Muscle of leg (tissue), 11 donors: Measurements from ENCODE around the gene DSCAML1. TPM values are rescaled to one million over a fixed set of nuclear protein-coding genes. Genes with fewer than 3 reads are reported as not detected.

Source experiments
- DNase-seq: peaks from one replicate; pipeline ENCODE4 v3.0.0; 2013
- H3K27ac ChIP-seq: one replicate; pipeline ENCODE4 v1.5.1; 2013; ENCODE audit warnings: mild to moderate bottlenecking, low read length, control low read depth
- H3K27me3 ChIP-seq: one replicate; pipeline ENCODE4 v1.6.1; 2013; ENCODE audit warnings: low read length; ENCODE audit not compliant: control insufficient read depth, insufficient read depth
- H3K36me3 ChIP-seq: one replicate; pipeline ENCODE4 v1.6.1; 2013; ENCODE audit warnings: low read length; ENCODE audit not compliant: control insufficient read depth, insufficient read depth
- H3K4me1 ChIP-seq: one replicate; pipeline ENCODE4 v1.6.1; 2013; ENCODE audit warnings: low read length; ENCODE audit not compliant: control insufficient read depth, insufficient read depth
- H3K4me3 ChIP-seq: one replicate; pipeline ENCODE4 v1.5.1; 2013; ENCODE audit warnings: low read length, control low read depth
- H3K9me3 ChIP-seq: replicated peaks from 2 replicates; pipeline ENCODE4 v1.6.1; 2013; ENCODE audit warnings: low read depth, low read length; ENCODE audit not compliant: control insufficient read depth
- WGBS: methylation state at CpG from one replicate; pipeline ENCODE4 v1.1.5; 2013; ENCODE audit warnings: missing lambda C conversion rate; ENCODE audit not compliant: insufficient coverage; 5-methylcytosine and 5-hydroxymethylcytosine counted together
- polyA plus RNA-seq, 8 donors: library from polyadenylated mRNA; unstranded; fragments of 120-200 nt; gene quantifications; one replicate each; pipeline versions ENCODE4 v1.2.1 to v1.2.3, GENCODE V29; 2013; ENCODE audit warnings: inconsistent platforms in 1 of 8, low replicate concordance in 1 of 8; ENCODE audit not compliant: insufficient read length in 8 of 8, insufficient read depth in 1 of 8
- total RNA-seq: library from RNA; stranded (reverse); fragments of 120-200 nt; gene quantifications from one replicate; pipeline ENCODE4 v1.2.4, GENCODE V29; 2013

Gene DSCAML1
- total and polyA plus RNA-seq, 9 donors = 0.28 to 0.80 (median 0.60) TPM

DNA sequence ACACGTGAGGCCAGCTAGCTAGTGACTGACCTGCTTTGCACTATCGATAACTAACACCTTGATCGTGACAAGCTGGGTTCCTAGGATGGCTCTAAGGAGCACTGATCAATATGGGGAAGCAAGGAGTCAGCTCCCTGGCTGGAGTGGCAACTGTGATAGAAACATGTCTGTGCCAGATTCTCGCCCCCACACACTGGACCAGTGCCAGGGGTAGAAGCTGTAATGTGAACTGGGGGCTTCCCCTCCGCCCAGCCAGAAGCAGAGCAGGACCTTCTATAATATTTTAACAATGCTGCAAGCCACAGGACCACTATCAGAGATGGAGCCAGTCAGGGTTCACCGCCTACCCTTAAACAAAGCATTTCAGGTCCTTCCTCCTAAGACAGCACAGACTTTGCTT is 96.5 kb downstream of the DSCAML1 start:
- Histone ChIP-seq H3K4me3 (no peak overlapping the region), H3K4me1 (peaks cover 6% of the 10 kb centered on the region), H3K27ac (no peak overlapping the region), H3K36me3 (no peaks in the 10 kb centered on the region), H3K9me3 (no peaks in the 10 kb centered on the region), H3K27me3 (peaks cover 10% of the 10 kb centered on the region)
- DNase-seq = no peak
- WGBS = 72% methylated on average over 5 of the region's 6 CpGs

DNA sequence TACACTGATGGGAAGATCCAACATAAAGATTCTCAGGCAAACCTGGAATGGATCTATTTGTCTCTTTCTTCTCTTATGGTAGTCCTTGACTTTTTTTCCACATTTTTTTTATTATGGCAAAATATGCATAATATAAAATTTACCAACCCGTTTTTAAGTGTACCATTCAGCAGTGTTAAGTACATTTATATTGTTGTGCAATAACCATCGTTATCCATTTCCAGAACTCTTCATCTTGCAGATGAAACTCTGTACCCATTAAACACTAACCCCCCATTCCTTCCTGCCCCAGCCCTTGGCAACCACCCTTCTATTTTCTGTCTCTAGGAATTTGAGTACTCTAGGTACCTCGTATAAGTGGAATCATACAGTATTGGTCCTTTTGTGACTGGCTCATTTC is 99.7 kb downstream of the DSCAML1 start:
- Histone ChIP-seq H3K36me3 (no peaks in the 10 kb centered on the region), H3K4me3 (no peak overlapping the region), H3K9me3 (no peaks in the 10 kb centered on the region), H3K27me3 (peaks cover 17% of the 10 kb centered on the region), H3K4me1 (peaks cover 6% of the 10 kb centered on the region), H3K27ac (no peak overlapping the region)
- no CpG with 5 or more reads among the region's 3 CpGs for WGBS
- no peak for DNase-seq

DNA sequence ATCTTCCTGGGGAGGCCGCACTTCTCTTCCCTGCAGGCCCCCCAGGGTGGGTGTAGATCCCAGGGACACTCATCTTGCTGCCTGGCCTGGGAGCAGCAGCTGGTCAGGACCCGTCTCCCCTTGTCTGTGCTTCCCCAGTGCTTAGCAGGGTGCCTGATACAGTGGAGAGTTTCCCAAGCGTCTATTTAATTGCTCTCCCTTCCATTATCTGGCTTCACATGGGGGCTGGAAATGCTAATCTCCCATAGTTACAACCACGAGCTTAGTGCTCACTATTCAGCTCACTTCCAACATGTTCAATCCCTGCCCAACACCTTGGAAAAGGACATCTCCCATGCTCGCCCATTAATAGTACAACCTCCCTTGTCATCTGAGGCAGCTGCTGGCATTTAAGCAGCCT is 100.5 kb downstream of the DSCAML1 start:
- Histone ChIP-seq H3K27me3 (peaks cover 20% of the 10 kb centered on the region), H3K4me3 (no peak overlapping the region), H3K4me1 (peaks cover 6% of the 10 kb centered on the region), H3K9me3 (no peaks in the 10 kb centered on the region), H3K36me3 (no peaks in the 10 kb centered on the region), H3K27ac (no peak overlapping the region)
- WGBS = 29% methylated on average over 2 of the region's 5 CpGs
- no peak for DNase-seq

DNA sequence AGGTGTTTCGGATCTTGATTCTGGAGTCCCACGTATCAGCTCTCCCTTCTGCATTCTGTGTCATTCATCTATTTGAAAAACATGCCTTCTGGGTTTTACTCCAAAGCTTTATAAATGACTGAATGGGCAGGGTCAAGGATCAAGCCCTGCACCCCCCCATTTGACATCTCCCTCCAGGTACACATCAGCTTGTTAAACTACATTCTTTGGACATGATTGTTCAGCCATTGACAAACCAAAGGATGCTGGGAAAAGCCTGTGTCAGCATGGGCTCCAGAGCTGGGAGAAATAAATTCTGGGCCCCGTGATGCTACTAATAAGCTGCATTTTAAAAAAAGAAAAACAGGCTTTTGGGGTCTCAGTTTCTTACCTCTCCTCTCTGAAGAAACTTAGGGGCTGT is 103.7 kb downstream of the DSCAML1 start:
- Histone ChIP-seq H3K4me1 (peaks cover 7% of the 10 kb centered on the region), H3K27ac (no peak overlapping the region), H3K27me3 (peaks cover 24% of the 10 kb centered on the region), H3K9me3 (no peaks in the 10 kb centered on the region), H3K36me3 (no peaks in the 10 kb centered on the region), H3K4me3 (no peak overlapping the region)
- 80% methylated on average over 1 of the region's 3 CpGs for WGBS
- DNase-seq = no peak

DNA sequence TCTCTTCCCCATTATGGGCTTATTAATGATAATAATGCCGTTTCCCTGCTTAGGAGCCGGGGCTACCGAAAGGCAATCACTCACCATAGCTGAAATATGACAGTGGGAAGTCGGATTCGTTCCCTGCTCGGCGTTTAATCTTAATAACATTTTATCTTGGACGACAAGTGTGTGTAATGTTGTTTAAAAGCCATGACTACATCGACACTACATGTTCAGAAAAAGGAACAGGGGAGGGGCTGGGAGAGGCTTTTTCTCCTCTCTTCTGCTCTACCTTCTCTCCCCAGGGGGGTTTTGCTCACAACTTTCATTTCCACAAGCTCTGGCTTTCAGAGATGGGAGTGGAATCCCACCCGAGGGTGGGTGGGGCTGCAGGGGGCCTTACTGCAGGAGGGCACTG is 105.5 kb downstream of the DSCAML1 start:
- Histone ChIP-seq H3K36me3 (no peaks in the 10 kb centered on the region), H3K27me3 (peaks cover 26% of the 10 kb centered on the region), H3K27ac (no peak overlapping the region), H3K9me3 (no peaks in the 10 kb centered on the region), H3K4me1 (peaks cover 7% of the 10 kb centered on the region), H3K4me3 (no peak overlapping the region)
- DNase-seq = peak; percentile 34
- no CpG with 5 or more reads among the region's 10 CpGs for WGBS

DNA sequence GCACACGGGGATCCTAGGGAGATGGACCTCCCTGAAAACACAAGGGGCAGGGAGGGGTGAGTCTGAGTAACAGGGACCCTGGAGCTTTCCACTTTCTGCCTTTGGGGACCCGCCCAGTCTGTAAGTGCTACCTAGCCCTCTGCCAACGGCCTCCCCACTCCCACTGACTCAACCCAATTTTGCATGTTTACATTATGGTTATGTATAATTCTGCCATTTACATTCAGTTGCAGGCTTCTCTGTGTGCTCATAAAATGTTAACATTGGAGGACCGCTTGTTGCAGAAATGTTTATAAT is 105.8 kb downstream of the DSCAML1 start:
- WGBS = 0% methylated on average over 1 of the region's 4 CpGs
- no peak overlapping the region for H3K4me3 ChIP-seq
- H3K4me1 ChIP-seq = peaks cover 7% of the 10 kb centered on the region
- peak; percentile 11 for DNase-seq
- H3K36me3 ChIP-seq = no peaks in the 10 kb centered on the region
- H3K27ac ChIP-seq = no peak overlapping the region
- H3K27me3 ChIP-seq = peaks cover 26% of the 10 kb centered on the region
- H3K9me3 ChIP-seq = no peaks in the 10 kb centered on the region

DNA sequence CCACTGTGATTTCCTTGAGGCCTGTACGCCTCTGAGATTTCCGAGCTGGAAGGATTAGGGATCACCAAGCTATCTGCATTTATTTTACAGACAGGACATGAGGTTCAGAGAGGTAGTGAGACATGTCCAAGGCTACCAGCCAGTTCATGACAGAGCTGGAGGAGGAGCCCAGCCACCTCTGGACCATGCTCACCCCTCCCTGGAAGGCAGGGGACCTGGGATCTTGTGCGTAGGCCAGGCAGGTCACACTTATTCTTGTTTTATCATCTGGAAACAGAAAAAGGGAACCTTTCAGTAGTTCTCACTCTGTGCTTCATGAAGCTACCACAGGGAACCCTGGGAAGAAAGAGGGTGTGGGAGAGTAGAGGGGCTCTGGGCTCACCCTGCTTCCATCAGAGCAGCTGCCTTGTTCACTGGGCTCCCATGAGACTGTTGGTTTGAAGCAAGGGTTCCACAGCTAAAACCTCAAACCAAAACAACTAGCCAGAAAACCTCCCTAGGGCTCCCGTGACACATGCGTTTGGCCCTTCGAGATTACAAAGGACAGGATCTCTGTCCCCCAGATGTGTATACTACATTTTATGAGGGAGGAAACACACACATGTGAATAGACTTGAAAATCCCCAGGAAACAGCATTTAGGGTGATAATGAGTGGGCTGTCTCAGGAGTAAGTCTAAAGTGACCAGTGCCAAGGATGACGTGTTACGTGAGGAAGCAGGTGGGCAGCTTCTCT is 106.4 kb downstream of the DSCAML1 start:
- DNase-seq = peak; percentile 12
- Histone ChIP-seq H3K36me3 (no peaks in the 10 kb centered on the region), H3K9me3 (no peaks in the 10 kb centered on the region), H3K27ac (no peak overlapping the region), H3K4me1 (peaks cover 7% of the 10 kb centered on the region), H3K27me3 (peaks cover 25% of the 10 kb centered on the region), H3K4me3 (no peak overlapping the region)
- 42% methylated on average over 2 of the region's 8 CpGs for WGBS

DNA sequence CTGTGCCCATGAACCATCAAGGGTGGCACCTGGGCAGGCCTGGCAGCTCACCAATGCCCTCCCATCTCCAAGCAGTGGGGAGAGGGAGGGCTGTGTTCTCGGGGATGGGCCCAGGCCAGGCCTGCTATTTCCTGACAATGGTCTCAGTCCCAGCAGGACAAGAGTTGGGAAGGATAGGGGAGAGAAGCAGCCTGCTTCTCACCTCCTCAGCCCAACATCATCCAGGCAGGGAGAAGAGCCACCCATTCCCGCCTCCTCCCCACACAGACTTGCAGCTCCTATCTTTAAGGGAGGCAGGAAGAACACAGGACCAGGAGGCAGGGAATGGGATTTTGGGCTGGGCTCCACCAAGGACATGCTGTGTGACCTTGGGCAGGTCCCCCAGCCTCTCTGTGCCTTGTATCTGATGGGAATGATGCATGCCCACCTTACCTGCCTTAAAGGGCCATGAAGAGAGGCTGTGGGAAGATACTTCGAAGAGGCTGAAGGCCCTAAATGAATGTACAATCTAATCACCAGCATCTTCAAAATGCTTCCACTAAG is 108.7 kb downstream of the DSCAML1 start:
- no peaks in the 10 kb centered on the region for H3K36me3 ChIP-seq
- no peaks in the 10 kb centered on the region for H3K9me3 ChIP-seq
- H3K4me1 ChIP-seq = peaks cover 7% of the 10 kb centered on the region
- WGBS = no CpG with 5 or more reads among the region's 3 CpGs
- DNase-seq = no peak
- no peak overlapping the region for H3K27ac ChIP-seq
- H3K27me3 ChIP-seq = peaks cover 22% of the 10 kb centered on the region
- no peak overlapping the region for H3K4me3 ChIP-seq

DNA sequence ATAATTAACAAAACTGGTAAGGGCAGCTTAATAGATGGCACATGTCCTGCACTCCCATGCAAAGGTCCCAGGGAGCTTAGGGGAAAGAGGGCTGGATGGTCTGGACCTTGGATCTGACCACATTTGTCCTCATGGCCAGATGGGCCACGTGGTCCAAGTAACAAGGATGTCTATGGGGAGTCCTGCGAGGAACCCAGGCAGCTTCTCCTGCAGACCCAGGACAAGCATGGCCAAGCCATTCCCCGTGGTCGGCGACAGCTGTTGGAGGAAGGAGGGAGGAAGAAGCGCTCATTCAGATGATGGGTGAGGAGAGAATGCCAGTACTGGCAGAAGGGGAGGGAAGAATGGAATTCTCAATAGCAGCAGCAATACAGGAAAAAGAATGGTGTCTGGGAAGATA is 109.2 kb downstream of the DSCAML1 start:
- Histone ChIP-seq H3K27ac (no peak overlapping the region), H3K4me1 (peaks cover 7% of the 10 kb centered on the region), H3K36me3 (no peaks in the 10 kb centered on the region), H3K27me3 (peaks cover 22% of the 10 kb centered on the region), H3K4me3 (no peak overlapping the region), H3K9me3 (no peaks in the 10 kb centered on the region)
- WGBS = 74% methylated on average over 6 of the region's 6 CpGs
- DNase-seq = no peak

DNA sequence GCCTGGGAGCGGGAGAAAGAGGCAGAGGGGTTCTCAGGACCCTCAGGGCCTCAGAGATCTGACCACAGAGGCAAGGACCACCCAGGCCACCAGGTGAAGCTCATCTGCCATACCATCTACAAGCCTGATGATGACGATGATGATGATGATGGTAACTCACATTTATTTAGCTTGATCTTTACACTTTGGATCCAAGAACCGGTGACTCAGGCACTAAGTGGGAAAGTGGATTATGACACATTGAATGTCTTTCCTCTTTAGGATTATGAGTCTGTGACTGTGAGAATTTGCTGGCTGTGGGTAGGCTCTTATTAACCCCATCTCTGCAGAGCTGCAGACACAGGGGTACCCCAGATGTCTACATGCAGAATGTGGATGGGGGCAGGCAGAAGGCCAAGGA is 110.3 kb downstream of the DSCAML1 start:
- no peaks in the 10 kb centered on the region for H3K9me3 ChIP-seq
- DNase-seq = no peak
- no peaks in the 10 kb centered on the region for H3K36me3 ChIP-seq
- H3K27ac ChIP-seq = no peak overlapping the region
- H3K4me1 ChIP-seq = peaks cover 7% of the 10 kb centered on the region
- H3K27me3 ChIP-seq = peaks cover 19% of the 10 kb centered on the region
- no peak overlapping the region for H3K4me3 ChIP-seq
- 100% methylated on average over 1 of the region's 3 CpGs for WGBS

DNA sequence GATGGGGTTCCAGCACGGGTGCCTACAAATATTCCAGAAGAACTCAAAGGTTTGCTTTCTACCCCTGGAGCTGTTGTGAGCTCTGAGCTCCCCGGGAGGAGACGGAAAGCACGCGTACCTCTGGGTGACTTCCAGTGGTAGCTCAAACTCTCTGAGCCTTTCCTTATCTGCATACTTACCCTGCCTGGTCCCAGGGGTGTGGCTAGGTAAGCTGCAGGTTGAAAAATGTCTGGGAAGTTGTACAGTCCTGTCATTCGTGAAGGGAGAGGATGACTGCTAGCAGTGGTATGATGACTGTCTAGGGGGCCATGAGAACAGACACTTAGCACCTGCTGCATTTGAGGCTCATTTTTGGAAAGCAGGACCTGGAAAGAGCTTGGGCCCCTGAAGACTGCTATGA is 111.5 kb downstream of the DSCAML1 start:
- peaks cover 3% of the 10 kb centered on the region for H3K4me1 ChIP-seq
- H3K27me3 ChIP-seq = peaks cover 19% of the 10 kb centered on the region
- H3K4me3 ChIP-seq = no peak overlapping the region
- no peak overlapping the region for H3K27ac ChIP-seq
- no peaks in the 10 kb centered on the region for H3K36me3 ChIP-seq
- no peaks in the 10 kb centered on the region for H3K9me3 ChIP-seq
- DNase-seq = no peak
- 80% methylated on average over 5 of the region's 6 CpGs for WGBS
